RWPE2 (cell line): ENCODE data around the gene BLZF1.

Source experiments
- ATAC-seq: fragments of 200-7000 bp; cut with Tn5 transposase; 3 replicates; pipeline ENCODE4 v1.9.1; 2021; ENCODE audit warnings: low read depth
- DNase-seq: peaks from one replicate; pipeline ENCODE4 v3.0.0-alpha.2; 2020; ENCODE audit warnings: low spot score
- H3K27ac ChIP-seq: fragments of 450-650 bp; 2 replicates; pipeline ENCODE4 v1.5.1; 2017; ENCODE audit warnings: mild to moderate bottlenecking; ENCODE audit not compliant: poor library complexity, severe bottlenecking
- H3K27me3 ChIP-seq: fragments of 250-450 bp; sonication (Bioruptor Pico); 2 replicates; pipeline ENCODE4 v1.5.1; 2021; ENCODE audit warnings: mild to moderate bottlenecking, moderate library complexity; ENCODE audit not compliant: insufficient read depth, poor library complexity, severe bottlenecking
- H3K36me3 ChIP-seq: fragments of 250-450 bp; sonication (Bioruptor Pico); 2 replicates; pipeline ENCODE4 v1.5.1; 2020; ENCODE audit warnings: low read depth, mild to moderate bottlenecking, moderate library complexity
- H3K4me1 ChIP-seq: fragments of 250-450 bp; sonication (Bioruptor Pico); 2 replicates; pipeline ENCODE4 v1.5.1; 2021; ENCODE audit warnings: mild to moderate bottlenecking, moderate library complexity; ENCODE audit not compliant: insufficient read depth, poor library complexity, severe bottlenecking
- H3K4me3 ChIP-seq: fragments of 250-450 bp; sonication (Bioruptor Pico); 2 replicates; pipeline ENCODE4 v1.5.1; 2021; ENCODE audit warnings: mild to moderate bottlenecking, moderate library complexity; ENCODE audit not compliant: severe bottlenecking
- H3K9me3 ChIP-seq: fragments of 250-450 bp; sonication (Bioruptor Pico); 2 replicates; pipeline ENCODE4 v1.5.1; 2021; ENCODE audit warnings: mild to moderate bottlenecking, moderate library complexity; ENCODE audit not compliant: severe bottlenecking
- TF ChIP-seq, protein P1 (sequence below): fragments of 450-650 bp; IDR thresholded peaks from one replicate; pipeline ENCODE4 v1.5.1; 2017; ENCODE audit warnings: mild to moderate bottlenecking, moderate library complexity; ENCODE audit not compliant: poor library complexity, severe bottlenecking

Gene BLZF1

DNA sequence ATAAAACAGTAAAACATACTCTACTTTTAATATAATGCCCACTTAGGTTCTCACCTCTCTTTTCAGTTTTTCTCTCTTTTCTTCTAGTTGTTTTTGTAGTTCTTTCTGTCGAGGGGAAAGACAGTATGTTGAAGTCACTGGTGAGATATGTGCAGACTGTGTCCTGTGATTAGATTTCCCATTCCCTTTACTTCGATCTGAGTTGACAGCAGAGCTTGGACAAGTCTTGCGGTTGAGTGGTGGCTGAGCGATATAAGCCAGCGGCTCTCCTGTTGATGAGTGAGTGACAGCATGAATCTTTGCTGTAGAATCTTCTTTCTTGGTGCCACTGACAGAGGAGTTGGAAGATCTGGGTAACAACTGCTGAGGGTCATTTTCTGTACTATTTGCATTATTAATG is 53.3 kb downstream of the BLZF1 start:
- TF ChIP-seq, protein P1, sequence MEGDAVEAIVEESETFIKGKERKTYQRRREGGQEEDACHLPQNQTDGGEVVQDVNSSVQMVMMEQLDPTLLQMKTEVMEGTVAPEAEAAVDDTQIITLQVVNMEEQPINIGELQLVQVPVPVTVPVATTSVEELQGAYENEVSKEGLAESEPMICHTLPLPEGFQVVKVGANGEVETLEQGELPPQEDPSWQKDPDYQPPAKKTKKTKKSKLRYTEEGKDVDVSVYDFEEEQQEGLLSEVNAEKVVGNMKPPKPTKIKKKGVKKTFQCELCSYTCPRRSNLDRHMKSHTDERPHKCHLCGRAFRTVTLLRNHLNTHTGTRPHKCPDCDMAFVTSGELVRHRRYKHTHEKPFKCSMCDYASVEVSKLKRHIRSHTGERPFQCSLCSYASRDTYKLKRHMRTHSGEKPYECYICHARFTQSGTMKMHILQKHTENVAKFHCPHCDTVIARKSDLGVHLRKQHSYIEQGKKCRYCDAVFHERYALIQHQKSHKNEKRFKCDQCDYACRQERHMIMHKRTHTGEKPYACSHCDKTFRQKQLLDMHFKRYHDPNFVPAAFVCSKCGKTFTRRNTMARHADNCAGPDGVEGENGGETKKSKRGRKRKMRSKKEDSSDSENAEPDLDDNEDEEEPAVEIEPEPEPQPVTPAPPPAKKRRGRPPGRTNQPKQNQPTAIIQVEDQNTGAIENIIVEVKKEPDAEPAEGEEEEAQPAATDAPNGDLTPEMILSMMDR = no peak
- ATAC-seq (no peak), DNase-seq (no peak)
- Histone ChIP-seq H3K4me1 (no peaks in the 10 kb centered on the region), H3K9me3 (peaks cover 2% of the 10 kb centered on the region), H3K36me3 (no peaks in the 10 kb centered on the region), H3K27ac (no peak overlapping the region), H3K27me3 (no peaks in the 10 kb centered on the region), H3K4me3 (no peak overlapping the region)

DNA sequence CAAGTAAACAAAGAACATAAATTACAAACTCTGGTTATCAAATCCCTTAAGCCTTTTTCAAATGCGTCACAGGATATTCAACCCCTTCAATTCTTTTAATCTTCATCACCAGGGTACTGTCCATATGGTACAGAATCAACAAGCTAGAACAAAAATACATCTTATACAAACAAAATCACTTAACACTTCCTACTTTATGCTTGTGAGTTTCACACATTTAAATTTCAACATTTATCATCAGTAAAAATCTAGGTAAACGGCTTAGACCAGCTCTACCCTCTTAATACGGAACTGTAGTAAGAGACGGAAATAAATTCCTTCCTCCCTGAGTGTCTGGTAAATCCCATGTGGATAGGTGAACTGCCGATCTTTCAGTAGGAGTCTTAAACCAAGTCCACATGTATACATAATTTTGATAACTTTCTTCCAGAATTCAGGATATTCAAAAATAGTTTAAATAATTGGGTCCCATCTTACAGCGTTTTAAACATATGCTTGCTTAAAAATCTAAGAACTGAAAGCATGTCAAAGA is 58.2 kb downstream of the BLZF1 start:
- ATAC-seq = no peak
- peaks cover under 1% of the 10 kb centered on the region for H3K9me3 ChIP-seq
- no peaks in the 10 kb centered on the region for H3K4me1 ChIP-seq
- no peaks in the 10 kb centered on the region for H3K27me3 ChIP-seq
- no peak overlapping the region for H3K4me3 ChIP-seq
- DNase-seq = no peak
- no peaks in the 10 kb centered on the region for H3K36me3 ChIP-seq
- H3K27ac ChIP-seq = no peak overlapping the region
- TF ChIP-seq, protein P1 = no peak

GRCh38 chr1:169427081-169427641 is 59.2 kb downstream of the BLZF1 start, which contains the start of gene CCDC181:
TSS of gene CCDC181 (minus strand) at chr1:169427474. CDS start at chr1:169424927, 2,547 bp downstream.
- Histone ChIP-seq H3K27ac (no peak within 1 kb of the TSS), H3K9me3 (no peaks in the 10 kb centered on the region), H3K27me3 (no peaks in the 10 kb centered on the region), H3K36me3 (no peaks in the 10 kb centered on the region), H3K4me3 (peak within 1 kb of the TSS; percentile 35), H3K4me1 (no peaks in the 10 kb centered on the region)
- TF ChIP-seq, protein P1 = no peak
- peak; percentile 84 for ATAC-seq
- DNase-seq = no peak
